Inflammatory macrophage (primary cell): ENCODE data around the gene HOXA9.

Source experiments
- DNase-seq, 2 donors: peaks; one replicate each; pipeline ENCODE4 v3.0.0-alpha.2; 2020 to 2022

Gene HOXA9

GRCh38 chr7:27200761-27201579 lies 35.6 kb upstream of the HOXA9 start:
- DNase-seq = peak; percentile 58 to 62

- DNase-seq = no peak
Observed at GRCh38 chr7:27199849-27200760, 34.8 kb upstream of the HOXA9 start, which contains the start of gene HOXA13. HOXA13 (minus strand) TSS chr7:27200091; CDS start chr7:27200077, 14 bp downstream.

- no peak for DNase-seq
Observed at GRCh38 chr7:27198871-27199801, 33.8 kb upstream of the HOXA9 start.

- DNase-seq = no peak
Observed at GRCh38 chr7:27198138-27198841, 33.0 kb upstream of the HOXA9 start.

GRCh38 chr7:27197137-27198042 lies 32.1 kb upstream of the HOXA9 start:
- DNase-seq = no peak

GRCh38 chr7:27196287-27196767 lies 31.0 kb upstream of the HOXA9 start:
- peak; percentile 76 to 81 for DNase-seq

GRCh38 chr7:27194686-27195379 lies 29.5 kb upstream of the HOXA9 start:
- DNase-seq = no peak

- no peak for DNase-seq
Observed at GRCh38 chr7:27194002-27194352, 28.6 kb upstream of the HOXA9 start.

GRCh38 chr7:27193335-27194001 lies 28.1 kb upstream of the HOXA9 start:
- no peak for DNase-seq

- DNase-seq = peak; percentile 45 to 64
Observed at GRCh38 chr7:27192546-27193334, 27.4 kb upstream of the HOXA9 start.

GRCh38 chr7:27191833-27192545 lies 26.7 kb upstream of the HOXA9 start:
- no peak for DNase-seq

GRCh38 chr7:27191161-27191731 lies 25.9 kb upstream of the HOXA9 start:
- DNase-seq = no peak

- no peak for DNase-seq
Observed at GRCh38 chr7:27189997-27190748, 24.8 kb upstream of the HOXA9 start.

GRCh38 chr7:27189295-27189996 lies 24.1 kb upstream of the HOXA9 start:
- no peak for DNase-seq

GRCh38 chr7:27188386-27189294 lies 23.3 kb upstream of the HOXA9 start:
- no peak for DNase-seq
